Measurements from ENCODE around the gene SCYGR5. TPM values are rescaled to one million over a fixed set of nuclear protein-coding genes. Genes with fewer than 3 reads are reported as not detected.
"Not testable (repeated sequence)": the region's sequence is repeated elsewhere in the genome, so short reads cannot be mapped to it uniquely, and the experiment has no call there.

Gene SCYGR5
- total RNA-seq, 4 donors from 2014 or later, result not detected

GRCh38 chr2:227665189-227665940 is 1.2 kb upstream of the SCYGR5 start:
- H3K4me1 ChIP-seq, result no peaks in the 10 kb centered on the region
- intact Hi-C loops (cut with DNase I; ENCODE audit: low total_unique reads), result no loop called here
- no peaks in the 10 kb centered on the region for H3K36me3 ChIP-seq
- H3K4me3 ChIP-seq, result no peak overlapping the region
- TF ChIP-seq CTCF (IDR thresholded peaks at IDR 0.05 in 4 of 5, conservative IDR thresholded peaks at IDR 0.05 in 1 of 5), result no peak
- TF ChIP-seq POLR2A (IDR thresholded peaks at IDR 0.05), result no peak
- no peak for DNase-seq
- H3K27ac ChIP-seq, result no peak overlapping the region
- in situ Hi-C loops (cut with MboI; ENCODE audit: low sequenced_read_pairs in 4 of 4), result loop anchor here in 1 of 4 donors (10.0 kb wide), 1 partner anchor 99 kb away; no protein-coding TSS in a partner anchor
- no peak for ATAC-seq
- no peaks in the 10 kb centered on the region for H3K9me3 ChIP-seq
- H3K27me3 ChIP-seq, result no peaks in the 10 kb centered on the region

GRCh38 chr2:227671170-227671905 is 4.7 kb downstream of the SCYGR5 start:
- ATAC-seq (no peak), DNase-seq (no peak)
- H3K9me3 ChIP-seq, result no peaks in the 10 kb centered on the region
- no peaks in the 10 kb centered on the region for H3K4me1 ChIP-seq
- no peaks in the 10 kb centered on the region for H3K27me3 ChIP-seq
- H3K27ac ChIP-seq, result no peak overlapping the region
- H3K4me3 ChIP-seq, result no peak overlapping the region
- TF ChIP-seq CTCF (IDR thresholded peaks at IDR 0.05 in 4 of 5, conservative IDR thresholded peaks at IDR 0.05 in 1 of 5) (no peak), POLR2A (IDR thresholded peaks at IDR 0.05) (no peak)
- in situ Hi-C loops (cut with MboI; ENCODE audit: low sequenced_read_pairs in 4 of 4), result no loop called here
- no peaks in the 10 kb centered on the region for H3K36me3 ChIP-seq
- intact Hi-C loops (cut with DNase I; ENCODE audit: low total_unique reads), result no loop called here

- H3K36me3 ChIP-seq; in situ Hi-C loops (cut with MboI; ENCODE audit: low sequenced_read_pairs in 4 of 4); H3K4me3 ChIP-seq; H3K4me1 ChIP-seq; intact Hi-C loops (cut with DNase I; ENCODE audit: low total_unique reads); H3K27me3 ChIP-seq; DNase-seq; H3K27ac ChIP-seq; H3K9me3 ChIP-seq; ATAC-seq: not testable (repeated sequence)
These were observed 7.0 kb downstream of the SCYGR5 start for GRCh38 chr2:227673620-227674019.

- Histone ChIP-seq H3K36me3 (no peaks in the 10 kb centered on the region), H3K4me3 (no peak overlapping the region), H3K4me1 (no peaks in the 10 kb centered on the region), H3K27ac (no peak overlapping the region), H3K27me3 (no peaks in the 10 kb centered on the region), H3K9me3 (no peaks in the 10 kb centered on the region)
- TF ChIP-seq POLR2A (IDR thresholded peaks at IDR 0.05) (no peak), CTCF (IDR thresholded peaks at IDR 0.05 in 4 of 5, conservative IDR thresholded peaks at IDR 0.05 in 1 of 5) (no peak)
- DNase-seq, result no peak
- in situ Hi-C loops (cut with MboI; ENCODE audit: low sequenced_read_pairs in 4 of 4) (no loop called here), intact Hi-C loops (cut with DNase I; ENCODE audit: low total_unique reads) (no loop called here)
- ATAC-seq, result no peak
These were observed 7.9 kb downstream of the SCYGR5 start for GRCh38 chr2:227674485-227674884.

- intact Hi-C loops (cut with DNase I; ENCODE audit: low total_unique reads) (no loop called here), in situ Hi-C loops (cut with MboI; ENCODE audit: low sequenced_read_pairs in 4 of 4) (no loop called here)
- H3K9me3 ChIP-seq, result no peaks in the 10 kb centered on the region
- no peaks in the 10 kb centered on the region for H3K4me1 ChIP-seq
- DNase-seq (no peak), ATAC-seq (no peak)
- H3K4me3 ChIP-seq, result no peak overlapping the region
- no peak overlapping the region for H3K27ac ChIP-seq
- H3K27me3 ChIP-seq, result no peaks in the 10 kb centered on the region
- no peaks in the 10 kb centered on the region for H3K36me3 ChIP-seq
- TF ChIP-seq POLR2A (IDR thresholded peaks at IDR 0.05), result no peak
- TF ChIP-seq CTCF (IDR thresholded peaks at IDR 0.05 in 4 of 5, conservative IDR thresholded peaks at IDR 0.05 in 1 of 5), result no peak
These were observed 11.3 kb downstream of the SCYGR5 start for GRCh38 chr2:227677928-227678327.

Data from gastrocnemius medialis (tissue), 4 donors.